ENCODE data around the gene YRDC. TPM values are rescaled to one million over a fixed set of nuclear protein-coding genes. Genes with fewer than 3 reads are reported as not detected.

YRDC gene, protein sequence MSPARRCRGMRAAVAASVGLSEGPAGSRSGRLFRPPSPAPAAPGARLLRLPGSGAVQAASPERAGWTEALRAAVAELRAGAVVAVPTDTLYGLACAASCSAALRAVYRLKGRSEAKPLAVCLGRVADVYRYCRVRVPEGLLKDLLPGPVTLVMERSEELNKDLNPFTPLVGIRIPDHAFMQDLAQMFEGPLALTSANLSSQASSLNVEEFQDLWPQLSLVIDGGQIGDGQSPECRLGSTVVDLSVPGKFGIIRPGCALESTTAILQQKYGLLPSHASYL
- total RNA-seq = 10 to 100 TPM; 10.8 to 19.1 (median 14.3) TPM

DNA sequence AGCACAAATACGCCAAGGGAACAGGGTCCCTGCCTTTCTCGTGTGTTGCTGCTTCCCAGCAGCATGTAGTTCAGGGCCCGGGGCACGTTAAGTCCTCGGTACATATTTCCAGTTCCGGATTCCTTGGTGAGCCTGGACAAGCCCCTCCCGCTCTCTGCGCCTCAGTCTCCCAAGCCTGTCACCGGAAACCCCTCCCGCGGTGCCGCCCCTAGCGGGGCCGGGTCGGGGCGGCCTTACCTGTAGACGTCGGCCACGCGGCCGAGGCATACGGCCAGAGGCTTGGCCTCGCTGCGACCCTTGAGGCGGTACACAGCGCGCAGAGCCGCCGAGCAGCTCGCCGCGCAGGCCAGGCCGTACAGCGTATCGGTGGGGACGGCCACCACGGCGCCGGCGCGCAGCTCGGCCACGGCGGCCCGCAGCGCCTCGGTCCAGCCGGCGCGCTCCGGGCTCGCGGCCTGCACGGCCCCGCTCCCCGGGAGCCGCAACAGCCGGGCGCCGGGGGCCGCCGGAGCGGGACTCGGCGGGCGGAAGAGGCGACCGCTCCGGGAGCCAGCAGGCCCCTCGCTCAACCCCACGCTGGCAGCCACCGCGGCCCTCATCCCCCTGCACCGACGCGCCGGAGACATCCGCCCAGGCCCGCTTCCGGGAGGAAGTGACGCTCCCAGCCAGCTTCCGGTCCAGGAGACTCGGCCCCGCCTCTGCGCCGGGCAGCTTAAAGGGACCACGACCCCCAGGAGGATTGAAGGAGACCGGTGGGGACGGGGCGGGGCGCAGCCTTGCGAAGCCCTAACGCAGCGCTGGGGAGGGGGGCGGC lies at the start of gene YRDC, which contains the start of gene C1orf122:
Gene YRDC, minus strand, starts transcription at position 654 of the 814 bp plus-strand sequence. Its CDS starts 28 bp downstream, at position 626.
Gene C1orf122, plus strand, starts transcription at position 236 of the 814 bp plus-strand sequence. CDS start 615 bp downstream, outside the sequence.
- intact Hi-C loops (cut with DNase I) = loop anchor here (10.0 kb wide), 2 partner anchors 123 to 213 kb away; partner anchors contain the start of gene GNL2
- H3K36me3 ChIP-seq = peaks cover 31 to 41% (median 40%) of the 10 kb centered on the region in 4 donors
- DNase-seq (ENCODE audit: extremely low spot score) = peak; percentile 98

DNA sequence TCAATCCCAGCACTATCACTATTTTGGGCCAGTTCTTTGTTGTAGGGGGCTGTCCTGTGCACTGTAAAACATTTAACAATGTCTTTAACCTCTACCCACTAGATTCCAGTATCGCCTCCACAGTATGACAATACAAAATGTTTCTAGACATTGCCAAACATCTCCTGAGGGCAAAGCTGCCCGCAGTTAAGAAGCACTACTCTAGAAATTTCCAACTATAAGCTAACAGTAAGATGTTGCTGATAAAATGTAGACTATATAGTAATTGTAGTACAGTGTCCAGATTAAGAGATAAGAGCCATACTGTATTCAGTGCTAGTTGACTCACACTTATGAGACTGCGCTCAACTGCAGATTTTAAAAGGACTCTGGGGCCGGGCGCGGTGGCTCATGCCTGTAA lies 46.4 kb upstream of the YRDC start:
- peaks cover 58 to 93% (median 77%) of the 10 kb centered on the region in 4 donors for H3K4me1 ChIP-seq
- intact Hi-C loops (cut with DNase I) = no loop called here
- peaks cover 3 to 35% (median 26%) of the 10 kb centered on the region in 4 donors for H3K36me3 ChIP-seq
- H3K27ac ChIP-seq (replicated peaks in 1 of 4) = no peak overlapping the region
- H3K4me3 ChIP-seq = no peak overlapping the region
- WGBS = 98% methylated on average over 6 of the region's 6 CpGs
- no peak for TF ChIP-seq POLR2AphosphoS5 (IDR thresholded peaks at IDR 0.05)
- TF ChIP-seq POLR2A (IDR thresholded peaks at IDR 0.05; ENCODE audit: low read depth) = no peak
- no peak for TF ChIP-seq EP300 (IDR thresholded peaks at IDR 0.05)
- TF ChIP-seq, protein P1, sequence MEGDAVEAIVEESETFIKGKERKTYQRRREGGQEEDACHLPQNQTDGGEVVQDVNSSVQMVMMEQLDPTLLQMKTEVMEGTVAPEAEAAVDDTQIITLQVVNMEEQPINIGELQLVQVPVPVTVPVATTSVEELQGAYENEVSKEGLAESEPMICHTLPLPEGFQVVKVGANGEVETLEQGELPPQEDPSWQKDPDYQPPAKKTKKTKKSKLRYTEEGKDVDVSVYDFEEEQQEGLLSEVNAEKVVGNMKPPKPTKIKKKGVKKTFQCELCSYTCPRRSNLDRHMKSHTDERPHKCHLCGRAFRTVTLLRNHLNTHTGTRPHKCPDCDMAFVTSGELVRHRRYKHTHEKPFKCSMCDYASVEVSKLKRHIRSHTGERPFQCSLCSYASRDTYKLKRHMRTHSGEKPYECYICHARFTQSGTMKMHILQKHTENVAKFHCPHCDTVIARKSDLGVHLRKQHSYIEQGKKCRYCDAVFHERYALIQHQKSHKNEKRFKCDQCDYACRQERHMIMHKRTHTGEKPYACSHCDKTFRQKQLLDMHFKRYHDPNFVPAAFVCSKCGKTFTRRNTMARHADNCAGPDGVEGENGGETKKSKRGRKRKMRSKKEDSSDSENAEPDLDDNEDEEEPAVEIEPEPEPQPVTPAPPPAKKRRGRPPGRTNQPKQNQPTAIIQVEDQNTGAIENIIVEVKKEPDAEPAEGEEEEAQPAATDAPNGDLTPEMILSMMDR (IDR thresholded peaks at IDR 0.05) = no peak
- no peak for DNase-seq (ENCODE audit: extremely low spot score)
- H3K27me3 ChIP-seq = no peaks in the 10 kb centered on the region
- no peaks in the 10 kb centered on the region for H3K9me3 ChIP-seq

More for the DNA sequence above, at the start of gene YRDC, which contains the start of gene C1orf122:
- Histone ChIP-seq H3K27ac (replicated peaks in 1 of 4) (peak within 1 kb of the TSS; percentile 93 to 98 (median 96)), H3K4me1 (peaks cover 19 to 58% (median 46%) of the 10 kb centered on the region in 4 donors), H3K4me3 (peak within 1 kb of the TSS; percentile 75 to 96 (median 83)), H3K9me3 (no peaks in the 10 kb centered on the region), H3K27me3 (no peaks in the 10 kb centered on the region)
- 0% methylated on average over 14 of the region's 95 CpGs for WGBS
- TF ChIP-seq, protein P1 (IDR thresholded peaks at IDR 0.05) = no peak
- peak; percentile 84 for TF ChIP-seq POLR2A (IDR thresholded peaks at IDR 0.05; ENCODE audit: low read depth)
- peak; percentile 94 to 97 for TF ChIP-seq POLR2AphosphoS5 (IDR thresholded peaks at IDR 0.05)

DNA sequence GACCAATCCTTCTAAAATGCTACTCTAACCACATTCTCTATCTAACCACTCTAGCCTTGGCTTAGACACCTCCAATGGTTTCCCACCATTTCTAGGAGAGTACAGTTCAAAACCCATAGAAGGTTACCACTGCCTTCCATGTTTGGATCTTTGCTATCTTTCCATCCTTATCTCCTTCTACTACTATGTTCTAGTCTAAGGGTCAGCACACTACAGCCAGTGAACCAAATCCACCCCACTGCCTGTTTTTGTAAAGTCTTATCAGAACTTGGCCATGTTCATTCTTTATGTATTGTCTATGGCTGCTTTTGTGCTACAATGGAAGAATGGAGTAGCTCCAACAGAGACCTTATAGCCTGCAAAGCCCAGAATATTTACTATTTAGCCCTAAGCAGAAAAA lies 45.1 kb upstream of the YRDC start:
- H3K4me3 ChIP-seq = no peak overlapping the region
- intact Hi-C loops (cut with DNase I) = no loop called here
- H3K27me3 ChIP-seq = no peaks in the 10 kb centered on the region
- peaks cover 51 to 84% (median 70%) of the 10 kb centered on the region in 4 donors for H3K4me1 ChIP-seq
- H3K27ac ChIP-seq (replicated peaks in 1 of 4) = no peak overlapping the region
- H3K9me3 ChIP-seq = no peaks in the 10 kb centered on the region
- TF ChIP-seq, protein P1 (IDR thresholded peaks at IDR 0.05) = no peak
- TF ChIP-seq POLR2AphosphoS5 (IDR thresholded peaks at IDR 0.05) (no peak), EP300 (IDR thresholded peaks at IDR 0.05) (no peak), POLR2A (IDR thresholded peaks at IDR 0.05; ENCODE audit: low read depth) (no peak)
- DNase-seq (ENCODE audit: extremely low spot score) = no peak
- peaks cover 3 to 38% (median 26%) of the 10 kb centered on the region in 4 donors for H3K36me3 ChIP-seq

DNA sequence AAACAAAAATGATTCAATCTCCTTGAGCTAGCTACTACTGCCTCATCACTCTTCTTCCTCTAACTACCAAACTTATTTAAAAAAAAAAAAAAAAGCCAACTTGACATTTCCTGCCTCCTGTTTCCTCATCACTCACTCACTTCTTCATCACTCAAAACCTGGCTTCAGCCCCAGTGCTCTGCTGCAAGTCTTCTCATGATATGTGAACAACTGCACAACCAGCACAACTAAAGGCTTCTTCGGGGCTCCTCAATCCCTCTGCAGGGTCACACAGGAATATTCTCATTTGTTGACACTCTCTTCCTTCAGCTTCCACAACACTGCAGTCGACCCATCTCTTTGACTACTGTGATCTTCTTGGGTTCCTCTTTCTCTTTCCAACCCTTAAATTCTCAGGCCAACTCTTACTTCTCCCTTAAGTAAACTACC lies 43.8 kb upstream of the YRDC start:
- Histone ChIP-seq H3K4me3 (no peak overlapping the region), H3K36me3 (peaks cover 3 to 29% (median 19%) of the 10 kb centered on the region in 4 donors), H3K27me3 (no peaks in the 10 kb centered on the region), H3K27ac (replicated peaks in 1 of 4) (no peak overlapping the region), H3K4me1 (peaks cover 42 to 75% (median 60%) of the 10 kb centered on the region in 4 donors), H3K9me3 (no peaks in the 10 kb centered on the region)
- intact Hi-C loops (cut with DNase I) = no loop called here
- TF ChIP-seq POLR2A (IDR thresholded peaks at IDR 0.05; ENCODE audit: low read depth) = no peak
- TF ChIP-seq, protein P1 (IDR thresholded peaks at IDR 0.05) = no peak
- TF ChIP-seq POLR2AphosphoS5 (IDR thresholded peaks at IDR 0.05) = no peak
- no peak for TF ChIP-seq EP300 (IDR thresholded peaks at IDR 0.05)
- no peak for DNase-seq (ENCODE audit: extremely low spot score)
- WGBS = 70% methylated on average over 2 of the region's 2 CpGs
